GM21619 (cell line): ENCODE data around the gene YAP1.
"Not testable (repeated sequence)": the region's sequence is repeated elsewhere in the genome, so short reads cannot be mapped to it uniquely, and the experiment has no call there.

Experiments
- ATAC-seq: cut with Tn5 transposase; IDR thresholded peaks from one replicate; pipeline ENCODE4 v1.9.1; 2021; ENCODE audit not compliant: unreplicated experiment

Gene YAP1

GRCh38 chr11:102196816-102197215 is 86.6 kb downstream of the YAP1 start:
- ATAC-seq = no peak

GRCh38 chr11:102197670-102198139 is 87.5 kb downstream of the YAP1 start:
- no peak for ATAC-seq

- ATAC-seq = no peak
Observed at GRCh38 chr11:102199673-102200072, 89.4 kb downstream of the YAP1 start.

- ATAC-seq = not testable (repeated sequence)
Observed at GRCh38 chr11:102200325-102200724, 90.1 kb downstream of the YAP1 start.

GRCh38 chr11:102201776-102202175 is 91.5 kb downstream of the YAP1 start:
- no peak for ATAC-seq

DNA sequence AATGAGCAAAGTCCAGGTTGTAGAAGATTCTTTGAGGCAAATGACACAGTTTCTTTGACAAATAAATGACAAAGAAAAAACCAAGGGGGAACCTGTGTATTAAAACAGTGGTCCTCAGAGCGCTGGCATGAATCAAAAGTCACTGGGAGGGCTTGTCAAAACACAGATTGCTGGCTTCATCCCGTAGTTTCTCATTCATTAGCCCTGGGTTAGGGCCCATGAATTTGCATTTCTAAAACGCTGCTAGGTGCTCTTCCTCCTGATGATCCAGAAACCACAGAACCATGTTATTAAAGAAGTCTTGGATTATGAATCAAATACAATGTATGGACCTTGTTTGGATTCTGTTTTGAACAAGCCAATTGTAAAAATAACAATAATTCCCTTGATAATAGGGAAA is 92.7 kb downstream of the YAP1 start:
- no peak for ATAC-seq

DNA sequence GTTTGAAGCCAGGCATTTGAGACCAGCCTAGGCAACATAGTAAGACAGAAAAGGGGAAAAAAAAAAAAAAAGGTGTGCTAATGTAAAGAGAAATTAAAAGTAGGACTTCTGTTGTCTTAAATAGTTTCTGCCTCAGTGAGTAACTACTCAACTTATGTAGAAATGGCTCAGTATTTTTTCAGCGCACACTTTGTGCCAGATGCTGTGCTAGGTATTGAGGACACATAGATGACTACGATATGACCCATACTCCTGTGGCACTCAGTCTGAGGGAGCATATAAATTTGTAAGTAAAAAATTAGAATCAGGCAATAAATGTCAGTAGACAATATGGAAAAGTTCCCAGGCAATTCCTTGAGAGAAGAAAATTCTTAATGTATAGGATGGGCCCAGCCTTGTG is 93.9 kb downstream of the YAP1 start:
- no peak for ATAC-seq

DNA sequence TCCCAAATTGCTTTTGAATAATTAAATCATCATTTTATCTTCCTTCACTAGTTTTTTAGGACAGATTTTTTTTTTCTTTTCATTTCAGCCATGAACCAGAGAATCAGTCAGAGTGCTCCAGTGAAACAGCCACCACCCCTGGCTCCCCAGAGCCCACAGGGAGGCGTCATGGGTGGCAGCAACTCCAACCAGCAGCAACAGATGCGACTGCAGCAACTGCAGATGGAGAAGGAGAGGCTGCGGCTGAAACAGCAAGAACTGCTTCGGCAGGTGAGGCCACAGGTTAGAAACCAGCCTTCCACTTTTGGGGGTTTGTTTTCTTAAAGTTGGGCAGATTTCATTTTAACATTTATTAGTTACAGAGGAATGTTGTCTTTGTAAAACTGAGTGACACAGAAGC is 95.6 kb downstream of the YAP1 start:
- ATAC-seq = no peak

GRCh38 chr11:102208835-102209234 is 98.6 kb downstream of the YAP1 start:
- no peak for ATAC-seq

DNA sequence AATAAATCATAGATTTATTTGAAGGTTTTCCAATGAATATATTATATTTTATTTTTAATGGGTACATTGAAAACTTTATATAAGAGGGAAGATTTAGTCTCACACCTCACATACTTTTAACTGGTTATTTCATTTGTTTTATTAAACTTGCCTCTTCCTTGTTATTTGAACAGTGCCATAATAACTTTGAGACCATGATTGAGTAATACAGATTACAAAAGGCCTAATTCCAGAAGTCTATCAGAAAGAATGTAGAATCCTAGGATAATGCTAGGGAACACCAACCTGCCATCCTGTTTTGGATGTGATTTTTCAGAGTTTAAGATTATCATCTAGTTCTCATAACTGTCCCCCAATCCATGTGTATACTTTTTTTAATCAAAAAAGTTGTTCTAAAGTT is 104.4 kb downstream of the YAP1 start:
- no peak for ATAC-seq

DNA sequence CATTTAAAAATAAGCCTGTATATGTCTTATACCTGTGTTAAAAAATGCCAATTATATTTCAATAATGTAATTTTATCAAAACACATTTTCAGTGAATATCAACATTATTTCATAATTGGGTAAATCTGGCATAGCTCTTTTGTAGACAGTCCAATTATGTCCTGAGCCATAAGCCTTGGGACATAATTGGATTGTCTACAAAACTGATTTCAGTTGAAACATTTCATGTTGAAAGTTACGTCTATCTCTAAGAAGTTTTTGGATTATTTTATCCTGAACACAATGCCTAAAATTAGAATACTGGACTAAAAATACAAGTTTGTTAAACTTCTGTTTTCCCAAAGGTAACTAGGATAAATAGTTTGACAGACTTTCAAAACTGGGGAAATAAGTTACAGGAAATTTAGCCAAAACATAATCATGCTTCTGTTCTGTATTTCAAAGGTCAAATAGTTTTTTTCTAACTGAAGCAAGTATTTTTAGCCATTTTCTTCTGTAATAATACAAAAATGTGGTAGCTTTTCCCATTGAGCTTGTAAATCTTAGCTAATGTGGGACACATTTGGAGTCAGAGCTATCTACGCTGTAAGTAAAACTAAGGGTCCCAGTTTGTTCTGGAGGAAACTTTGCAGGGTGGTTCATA is 106.3 kb downstream of the YAP1 start:
- ATAC-seq = no peak

DNA sequence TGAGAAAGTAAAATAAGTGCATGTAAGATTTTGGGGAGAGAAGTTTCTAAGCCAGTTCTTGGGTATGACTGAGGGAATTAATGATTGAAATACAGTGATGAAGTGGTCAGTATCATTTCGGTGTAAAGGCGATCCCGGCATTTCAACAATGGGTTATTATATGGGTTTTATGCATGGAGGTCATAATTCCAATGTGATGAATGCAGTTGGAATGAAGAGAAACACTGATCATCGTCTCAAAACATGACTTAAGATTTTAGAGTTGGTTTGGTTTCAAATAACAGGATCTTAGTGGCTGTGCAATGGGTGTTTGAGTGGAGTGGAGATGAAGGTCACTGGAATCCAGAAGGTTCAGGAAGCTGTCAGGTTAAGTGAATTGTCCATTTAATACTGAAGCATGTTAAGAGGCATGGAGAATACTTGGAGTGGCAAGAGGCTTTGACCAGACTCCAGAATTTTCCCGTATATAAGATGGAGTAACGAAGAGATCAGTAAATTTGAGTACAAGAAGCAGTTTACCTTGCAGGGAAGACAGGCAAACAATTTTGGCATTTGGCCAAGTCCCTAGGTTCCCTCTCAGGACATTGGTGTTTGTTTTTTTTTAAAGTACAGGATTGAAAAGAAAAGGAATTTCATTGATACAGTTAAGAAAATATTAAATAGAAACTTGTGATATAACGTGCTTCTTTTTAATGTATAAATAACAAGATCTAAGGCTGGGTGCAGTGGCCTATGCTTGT is 110.7 kb downstream of the YAP1 start:
- ATAC-seq = no peak

- ATAC-seq = no peak
Observed at GRCh38 chr11:102223859-102224258, 113.6 kb downstream of the YAP1 start.

- ATAC-seq = no peak
Observed at GRCh38 chr11:102225689-102226568, 115.7 kb downstream of the YAP1 start.

- no peak for ATAC-seq
Observed at GRCh38 chr11:102226702-102227490, 116.6 kb downstream of the YAP1 start.

DNA sequence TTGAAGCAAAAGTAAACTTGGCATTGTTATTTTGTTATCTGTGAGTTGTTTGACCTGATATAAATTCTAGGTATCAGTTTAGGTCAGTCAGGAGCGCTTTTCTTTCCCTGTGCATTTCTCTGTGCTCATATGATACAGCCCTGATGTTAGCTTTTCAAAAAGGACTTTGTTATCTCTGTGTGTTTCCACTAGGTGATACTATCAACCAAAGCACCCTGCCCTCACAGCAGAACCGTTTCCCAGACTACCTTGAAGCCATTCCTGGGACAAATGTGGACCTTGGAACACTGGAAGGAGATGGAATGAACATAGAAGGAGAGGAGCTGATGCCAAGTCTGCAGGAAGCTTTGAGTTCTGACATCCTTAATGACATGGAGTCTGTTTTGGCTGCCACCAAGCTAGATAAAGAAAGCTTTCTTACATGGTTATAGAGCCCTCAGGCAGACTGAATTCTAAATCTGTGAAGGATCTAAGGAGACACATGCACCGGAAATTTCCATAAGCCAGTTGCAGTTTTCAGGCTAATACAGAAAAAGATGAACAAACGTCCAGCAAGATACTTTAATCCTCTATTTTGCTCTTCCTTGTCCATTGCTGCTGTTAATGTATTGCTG is 119.4 kb downstream of the YAP1 start:
- no peak for ATAC-seq

- ATAC-seq = no peak
Observed at GRCh38 chr11:102230186-102230585, 119.9 kb downstream of the YAP1 start.

DNA sequence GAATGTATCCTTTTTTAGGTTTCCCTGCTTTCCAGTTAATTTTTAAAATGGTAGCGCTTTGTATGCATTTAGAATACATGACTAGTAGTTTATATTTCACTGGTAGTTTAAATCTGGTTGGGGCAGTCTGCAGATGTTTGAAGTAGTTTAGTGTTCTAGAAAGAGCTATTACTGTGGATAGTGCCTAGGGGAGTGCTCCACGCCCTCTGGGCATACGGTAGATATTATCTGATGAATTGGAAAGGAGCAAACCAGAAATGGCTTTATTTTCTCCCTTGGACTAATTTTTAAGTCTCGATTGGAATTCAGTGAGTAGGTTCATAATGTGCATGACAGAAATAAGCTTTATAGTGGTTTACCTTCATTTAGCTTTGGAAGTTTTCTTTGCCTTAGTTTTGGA is 120.7 kb downstream of the YAP1 start:
- no peak for ATAC-seq

DNA sequence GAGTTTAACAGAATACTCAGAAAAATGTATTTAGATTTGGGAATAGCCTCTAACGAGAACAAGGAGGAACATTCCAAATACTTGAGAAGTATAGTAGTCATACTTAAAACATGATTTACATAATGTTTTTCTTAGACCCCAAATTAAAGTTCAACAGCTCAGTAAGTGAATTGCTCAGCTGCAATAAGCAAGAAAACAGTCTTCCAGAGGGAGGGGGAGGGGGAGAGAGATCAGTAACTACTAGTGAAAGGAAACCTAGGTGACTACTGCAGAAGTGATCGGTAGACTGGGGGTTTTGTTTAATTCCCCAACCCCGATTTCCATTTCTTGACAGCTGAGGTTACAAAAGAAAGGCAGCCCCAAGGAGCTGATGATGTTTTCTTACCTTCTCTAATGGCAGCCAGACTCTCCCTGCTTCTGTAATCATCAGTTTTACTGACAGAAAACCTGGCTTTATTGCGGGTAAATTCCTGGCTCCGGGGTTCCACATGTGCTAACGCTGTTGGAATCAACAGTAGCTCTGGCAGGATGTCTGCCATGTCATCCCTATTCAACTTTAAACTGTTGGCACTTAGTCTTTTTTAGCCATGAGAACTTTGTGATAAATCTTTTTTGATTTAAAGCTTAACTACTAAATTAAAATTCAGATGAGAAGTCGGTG is 124.7 kb downstream of the YAP1 start:
- no peak for ATAC-seq
